ENCODE data around the gene NBPF3.

- no peak for TF ChIP-seq CTCF (IDR thresholded peaks at IDR 0.05; ENCODE audit: extremely low read depth in 1 of 2, insufficient read depth in 1 of 2, low read depth in 1 of 2, low read length in 2 of 2)
- TF ChIP-seq POLR2A (IDR thresholded peaks at IDR 0.05; ENCODE audit: low read depth, low read length) = no peak
- no peak for TF ChIP-seq EZH2 (IDR thresholded peaks at IDR 0.05; ENCODE audit: borderline replicate concordance, low read depth, low read length, severe bottlenecking)
- TF ChIP-seq GATA2 (IDR thresholded peaks at IDR 0.05; ENCODE audit: insufficient read depth, insufficient read length, low read depth, low read length) = no peak
- no peak for TF ChIP-seq POLR2AphosphoS5 (IDR thresholded peaks at IDR 0.05; ENCODE audit: insufficient read depth, low read depth, low read length)
- no peak for TF ChIP-seq MAX (IDR thresholded peaks at IDR 0.05; ENCODE audit: insufficient read depth, insufficient read length)
- TF ChIP-seq MYC (IDR thresholded peaks at IDR 0.05; ENCODE audit: low read depth, low read length) = no peak
- no peak for TF ChIP-seq JUN (IDR thresholded peaks at IDR 0.05; ENCODE audit: borderline replicate concordance, insufficient read depth, insufficient read length, low read depth)
- TF ChIP-seq FOS (IDR thresholded peaks at IDR 0.05; ENCODE audit: borderline replicate concordance, insufficient read depth, low read length) = no peak
These were observed 29.6 kb downstream of the NBPF3 start for GRCh38 chr1:21469581-21469980.
